GM15510 (cell line): ENCODE data around the gene LHFPL6.

Experiments
- POLR2A ChIP-seq: IDR thresholded peaks from 3 replicates; pipeline ENCODE4 v1.6.1; 2011; ENCODE audit warnings: borderline replicate concordance; ENCODE audit not compliant: insufficient read length; ENCODE audit errors: extremely low read depth

Gene LHFPL6

DNA sequence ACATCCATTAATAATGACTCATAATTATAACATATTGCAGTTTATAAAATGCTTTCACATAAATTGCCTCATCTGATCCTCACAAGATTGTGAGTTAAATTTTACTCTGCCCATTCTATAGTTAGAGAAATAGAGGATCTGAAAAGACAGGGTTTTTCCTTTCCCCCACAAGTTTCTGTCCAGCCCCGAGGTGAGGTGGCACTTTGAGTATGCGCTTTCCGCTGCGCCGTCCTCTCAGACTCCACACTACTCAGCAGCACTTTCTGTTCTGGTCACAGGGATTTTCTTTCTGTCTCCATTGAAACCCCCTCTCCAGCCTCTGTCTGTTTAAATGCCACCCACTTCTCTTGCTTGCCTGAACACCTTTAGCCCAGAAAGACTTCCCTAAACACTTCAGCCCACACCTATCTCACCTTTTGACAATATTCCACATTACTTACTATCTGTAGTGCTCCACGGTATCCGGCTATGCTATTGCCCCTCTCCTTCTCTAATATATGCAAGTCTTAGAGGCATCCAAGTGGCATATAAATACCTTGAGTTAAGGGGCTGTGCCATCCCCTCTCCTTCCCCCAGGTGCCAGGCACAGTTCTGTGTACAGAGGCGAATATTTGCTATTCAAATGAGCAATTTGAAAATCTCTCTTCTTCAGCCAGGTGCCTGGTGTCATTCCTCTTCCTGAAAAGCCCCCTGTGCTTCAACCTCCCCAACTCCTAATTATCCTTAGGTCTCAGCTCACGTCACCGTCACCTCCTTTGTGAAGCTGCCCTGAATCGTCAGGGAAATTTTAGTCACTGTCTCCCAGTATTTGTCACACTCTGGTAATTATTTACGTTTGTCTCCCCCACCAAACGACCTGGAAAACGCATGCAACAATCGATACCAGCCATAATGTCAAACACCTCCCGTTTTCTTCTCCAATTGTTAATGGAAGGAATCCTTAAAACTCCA, 296.1 kb downstream of the LHFPL6 start:
- no peak for TF ChIP-seq POLR2A

DNA sequence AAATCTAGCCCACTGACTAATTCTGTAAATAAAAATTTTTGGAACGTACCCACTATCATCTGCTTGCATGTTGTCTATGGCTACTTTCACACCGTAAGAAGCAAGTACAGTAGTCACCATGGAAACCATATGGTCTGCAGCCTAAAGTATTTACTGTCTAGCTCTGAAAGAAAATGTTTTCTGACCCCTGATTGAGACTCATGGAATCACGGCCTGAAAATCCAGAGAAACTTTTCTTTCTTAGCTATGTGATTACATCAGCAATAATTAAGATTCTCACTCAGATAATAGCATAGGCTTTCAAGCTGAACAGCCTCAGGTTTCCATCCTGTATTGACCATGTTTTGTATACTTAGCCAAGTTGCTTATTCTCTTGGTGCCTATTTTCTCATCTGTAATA, 300.2 kb downstream of the LHFPL6 start:
- no peak for TF ChIP-seq POLR2A

- TF ChIP-seq POLR2A = no peak
Measured at GRCh38 chr13:39298951-39299350, 304.0 kb downstream of the LHFPL6 start.

DNA sequence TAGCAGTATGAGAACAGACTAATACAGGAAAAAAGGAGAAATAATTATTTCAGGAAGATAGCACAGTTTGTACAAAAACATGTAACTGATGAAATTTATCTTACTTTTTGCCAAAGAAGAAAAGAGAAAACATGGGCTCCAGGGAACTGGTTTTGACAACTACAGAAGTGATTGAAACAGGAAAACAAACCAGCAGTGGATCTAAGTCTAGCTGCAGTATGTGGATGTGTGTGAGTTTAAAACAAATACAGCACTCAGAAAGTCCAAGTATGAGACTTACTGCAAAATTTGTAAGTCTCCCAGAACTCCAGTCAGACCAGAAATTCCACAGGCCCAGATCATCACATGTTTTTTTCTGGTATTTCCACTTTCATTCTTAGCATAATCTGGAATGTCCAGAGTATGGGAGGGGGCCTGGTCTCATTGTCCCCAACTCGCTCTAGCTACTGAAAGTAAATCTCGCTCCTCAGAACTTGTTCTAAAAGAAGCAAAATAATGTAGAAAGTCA, 305.3 kb downstream of the LHFPL6 start:
- no peak for TF ChIP-seq POLR2A

DNA sequence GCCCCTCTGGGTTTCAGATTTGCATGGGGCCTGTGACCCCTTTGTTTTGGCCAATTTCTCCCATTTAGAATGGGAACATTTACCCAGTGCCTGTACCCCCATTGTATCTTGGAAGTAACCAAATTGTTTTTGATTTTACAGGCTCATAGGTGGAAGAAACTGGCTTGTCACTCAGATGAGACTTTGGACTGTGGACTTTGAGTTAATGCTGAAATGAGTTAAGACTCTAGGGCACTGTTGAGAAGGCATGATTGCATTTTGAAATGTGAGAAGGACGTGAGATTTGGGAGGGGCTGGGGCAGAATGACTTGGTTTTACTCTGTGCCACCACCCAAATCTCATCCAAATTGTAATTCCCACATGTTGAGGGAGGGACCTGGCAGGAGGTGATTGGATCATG, 306.0 kb downstream of the LHFPL6 start:
- no peak for TF ChIP-seq POLR2A

GRCh38 chr13:39296193-39296592, 306.8 kb downstream of the LHFPL6 start:
- no peak for TF ChIP-seq POLR2A
